Prostate gland (tissue), 2 donors: ENCODE measurements around the gene NOC4L. TPM values are rescaled to one million over a fixed set of nuclear protein-coding genes. Genes with fewer than 3 reads are reported as not detected.

ENCODE experiments used
- DNase-seq: peaks from one replicate; pipeline ENCODE4 v3.0.0-alpha.2; 2019; ENCODE audit warnings: low spot score
- H3K27ac ChIP-seq, 2 donors: fragments of 200-600 bp; sonication (generic); 2 replicates each; pipeline ENCODE4 v1.5.1; 2017 to 2019
- H3K27me3 ChIP-seq: fragments of 200-600 bp; sonication (generic); replicated peaks from 2 replicates; pipeline ENCODE4 v1.5.1; 2019; ENCODE audit not compliant: insufficient read depth
- H3K36me3 ChIP-seq, 2 donors: fragments of 200-600 bp; sonication (generic); 1 replicate in 1 of 2; 2 replicates in 1 of 2; pipeline versions ENCODE4 v1.5.1 to v1.8.1; 2017 to 2019
- H3K4me1 ChIP-seq: fragments of 200-600 bp; sonication (generic); replicated peaks from 2 replicates; pipeline ENCODE4 v1.5.1; 2019
- H3K4me3 ChIP-seq, 2 donors: fragments of 200-600 bp; sonication (generic); 2 replicates each; pipeline ENCODE4 v1.5.1; 2017 to 2019
- H3K9me3 ChIP-seq: fragments of 200-600 bp; sonication (generic); 2 replicates; pipeline ENCODE4 v1.5.1; 2017
- POLR2A ChIP-seq: fragments of 450-650 bp; IDR thresholded peaks from one replicate; pipeline ENCODE4 v1.6.1; 2016; ENCODE audit warnings: antibody characterized with exemption, mild to moderate bottlenecking
- POLR2AphosphoS5 ChIP-seq: sonication (generic); formaldehyde crosslinking; IDR thresholded peaks from one replicate; pipeline ENCODE4 v1.6.1; 2017; ENCODE audit warnings: antibody characterized with exemption
- WGBS: methylation state at CpG from one replicate; pipeline ENCODE4 v1.1.5; 2018; 5-methylcytosine and 5-hydroxymethylcytosine counted together
- intact Hi-C: fragments of 100-400 bp; cut with DNase I; formaldehyde crosslinking; loops from one replicate; pipeline ENCODE4 v1.14.2; 2022
- total RNA-seq, 2 donors: library from RNA; depleted of rRNA; stranded (reverse); fragments of >200 nt; gene quantifications; one replicate each; pipeline ENCODE4 v1.1.0, GENCODE V29; 2016
- TF ChIP-seq, protein P1 (sequence below), 4 experiments: fragments of 200-600 bp in 2 of 4; fragments of 450-650 bp in 2 of 4; sonication (generic) in 2 of 4; IDR thresholded peaks; 1 replicate in 3 of 4; 2 replicates in 1 of 4; pipeline ENCODE4 v1.5.1; 2016 to 2019; ENCODE audit warnings: antibody characterized with exemption in 4 of 4, mild to moderate bottlenecking in 2 of 4, moderate library complexity in 2 of 4

NOC4L gene
- total RNA-seq, 2 donors from 2014 or later, result 12.4 to 32.5 TPM

- intact Hi-C loops, result loop anchor here (10.0 kb wide), 4 partner anchors 218 to 458 kb away; partner anchors contain the start of genes LRCOL1 and P2RX2
- WGBS, result 88% methylated on average over 8 of the region's 8 CpGs
- no peaks in the 10 kb centered on the region for H3K9me3 ChIP-seq
- H3K4me1 ChIP-seq, result no peaks in the 10 kb centered on the region
- H3K27me3 ChIP-seq, result no peaks in the 10 kb centered on the region
- H3K4me3 ChIP-seq, result no peak overlapping the region
- H3K36me3 ChIP-seq, result no peaks in the 10 kb centered on the region
- no peak overlapping the region for H3K27ac ChIP-seq
- TF ChIP-seq POLR2AphosphoS5 (no peak), POLR2A (no peak)
- TF ChIP-seq, protein P1, sequence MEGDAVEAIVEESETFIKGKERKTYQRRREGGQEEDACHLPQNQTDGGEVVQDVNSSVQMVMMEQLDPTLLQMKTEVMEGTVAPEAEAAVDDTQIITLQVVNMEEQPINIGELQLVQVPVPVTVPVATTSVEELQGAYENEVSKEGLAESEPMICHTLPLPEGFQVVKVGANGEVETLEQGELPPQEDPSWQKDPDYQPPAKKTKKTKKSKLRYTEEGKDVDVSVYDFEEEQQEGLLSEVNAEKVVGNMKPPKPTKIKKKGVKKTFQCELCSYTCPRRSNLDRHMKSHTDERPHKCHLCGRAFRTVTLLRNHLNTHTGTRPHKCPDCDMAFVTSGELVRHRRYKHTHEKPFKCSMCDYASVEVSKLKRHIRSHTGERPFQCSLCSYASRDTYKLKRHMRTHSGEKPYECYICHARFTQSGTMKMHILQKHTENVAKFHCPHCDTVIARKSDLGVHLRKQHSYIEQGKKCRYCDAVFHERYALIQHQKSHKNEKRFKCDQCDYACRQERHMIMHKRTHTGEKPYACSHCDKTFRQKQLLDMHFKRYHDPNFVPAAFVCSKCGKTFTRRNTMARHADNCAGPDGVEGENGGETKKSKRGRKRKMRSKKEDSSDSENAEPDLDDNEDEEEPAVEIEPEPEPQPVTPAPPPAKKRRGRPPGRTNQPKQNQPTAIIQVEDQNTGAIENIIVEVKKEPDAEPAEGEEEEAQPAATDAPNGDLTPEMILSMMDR (IDR thresholded peaks at IDR 0.05), result no peak
- DNase-seq, result no peak
These were observed 12.5 kb downstream of the NOC4L start for GRCh38 chr12:132156573-132157325.

- Histone ChIP-seq H3K27me3 (no peaks in the 10 kb centered on the region), H3K27ac (no peak overlapping the region), H3K36me3 (no peaks in the 10 kb centered on the region), H3K4me3 (no peak overlapping the region), H3K4me1 (no peaks in the 10 kb centered on the region), H3K9me3 (no peaks in the 10 kb centered on the region)
- intact Hi-C loops, result loop anchor here (10.0 kb wide), 4 partner anchors 217 to 457 kb away; partner anchors contain the start of genes LRCOL1 and P2RX2
- 95% methylated on average over 5 of the region's 5 CpGs for WGBS
- no peak for DNase-seq
- TF ChIP-seq POLR2A (no peak), POLR2AphosphoS5 (no peak)
- TF ChIP-seq, protein P1 (IDR thresholded peaks at IDR 0.05), result no peak
These were observed 13.6 kb downstream of the NOC4L start for GRCh38 chr12:132157733-132158409.

DNA sequence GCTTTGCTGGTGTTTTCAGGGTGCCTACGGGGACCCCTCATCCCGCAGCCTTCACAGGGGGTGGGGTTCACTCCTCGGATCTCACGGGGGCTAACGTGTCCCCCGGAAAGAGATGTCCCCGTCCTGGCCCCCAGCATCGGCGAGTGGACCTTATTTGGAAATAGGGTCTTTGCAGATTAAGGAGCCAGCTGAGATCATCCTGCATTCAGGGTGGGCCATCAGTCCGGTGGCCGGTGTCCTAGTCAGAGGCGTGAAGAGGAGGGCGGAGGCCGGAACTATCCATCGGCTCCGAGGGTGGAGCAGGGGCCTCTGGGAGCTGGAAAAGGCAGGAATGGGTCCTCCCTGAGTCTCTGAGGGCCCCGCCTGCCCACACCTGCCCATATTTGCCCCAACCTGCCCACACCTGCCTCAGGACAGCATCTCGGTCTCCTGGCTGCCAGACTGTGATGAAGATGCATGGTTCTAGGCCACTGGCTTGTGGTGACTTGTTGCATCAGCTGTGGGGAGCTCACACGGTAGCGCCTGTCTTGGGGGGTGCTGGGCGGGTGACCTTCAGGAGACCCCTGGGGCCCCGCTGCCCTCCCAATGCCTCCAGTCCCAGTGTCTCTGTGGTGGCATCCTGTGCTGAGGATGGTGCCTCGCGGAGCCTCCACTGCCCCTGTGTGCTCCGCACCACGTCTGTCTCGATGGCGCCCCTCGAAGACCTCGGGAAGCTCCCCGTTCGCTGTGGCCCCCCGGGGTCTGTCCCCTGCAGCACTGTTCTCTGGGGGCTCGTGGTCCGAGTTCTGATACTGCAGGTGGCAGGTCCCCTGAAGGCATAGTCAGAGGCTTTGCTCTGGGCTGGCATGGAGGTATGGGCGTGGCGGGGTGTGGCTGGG, 14.7 kb downstream of the NOC4L start:
- no peaks in the 10 kb centered on the region for H3K36me3 ChIP-seq
- H3K27me3 ChIP-seq, result peaks cover 4% of the 10 kb centered on the region
- DNase-seq, result no peak
- no peaks in the 10 kb centered on the region for H3K9me3 ChIP-seq
- intact Hi-C loops, result loop anchor here (10.0 kb wide), 4 partner anchors 216 to 456 kb away; partner anchors contain the start of genes LRCOL1 and P2RX2
- no peak overlapping the region for H3K4me3 ChIP-seq
- no peak overlapping the region for H3K27ac ChIP-seq
- TF ChIP-seq POLR2A (no peak), POLR2AphosphoS5 (no peak)
- TF ChIP-seq, protein P1 (IDR thresholded peaks at IDR 0.05), result no peak
- 82% methylated on average over 37 of the region's 37 CpGs for WGBS
- H3K4me1 ChIP-seq, result no peaks in the 10 kb centered on the region

DNA sequence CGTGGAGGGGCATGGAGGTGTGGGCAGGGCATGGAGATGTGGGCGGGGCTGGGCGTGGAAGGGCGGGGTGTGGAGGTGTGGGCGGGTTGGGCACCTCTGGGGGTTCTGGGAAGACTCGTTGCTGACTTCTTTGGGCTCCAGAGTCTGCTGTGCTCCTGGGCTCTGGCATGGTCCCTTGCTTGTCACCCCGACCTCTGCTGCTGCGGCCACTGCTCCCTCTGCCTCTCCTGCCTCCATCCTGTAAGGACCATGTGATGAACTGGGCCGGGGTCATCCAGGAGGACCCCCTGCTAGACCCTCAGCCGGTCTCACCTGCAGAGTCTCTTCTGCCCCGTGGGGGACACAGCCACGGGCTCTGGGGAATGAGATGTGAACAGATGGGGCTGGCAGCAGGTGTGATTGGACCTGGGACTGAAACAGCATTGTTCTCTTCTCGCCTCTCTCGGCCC, 15.3 kb downstream of the NOC4L start:
- H3K4me3 ChIP-seq, result no peak overlapping the region
- intact Hi-C loops, result loop anchor here (10.0 kb wide), 4 partner anchors 215 to 455 kb away; partner anchors contain the start of genes LRCOL1 and P2RX2
- DNase-seq, result no peak
- H3K27me3 ChIP-seq, result peaks cover 4% of the 10 kb centered on the region
- no peaks in the 10 kb centered on the region for H3K36me3 ChIP-seq
- no peak overlapping the region for H3K27ac ChIP-seq
- TF ChIP-seq POLR2A, result no peak
- H3K4me1 ChIP-seq, result no peaks in the 10 kb centered on the region
- H3K9me3 ChIP-seq, result no peaks in the 10 kb centered on the region
- WGBS, result 80% methylated on average over 14 of the region's 14 CpGs

DNA sequence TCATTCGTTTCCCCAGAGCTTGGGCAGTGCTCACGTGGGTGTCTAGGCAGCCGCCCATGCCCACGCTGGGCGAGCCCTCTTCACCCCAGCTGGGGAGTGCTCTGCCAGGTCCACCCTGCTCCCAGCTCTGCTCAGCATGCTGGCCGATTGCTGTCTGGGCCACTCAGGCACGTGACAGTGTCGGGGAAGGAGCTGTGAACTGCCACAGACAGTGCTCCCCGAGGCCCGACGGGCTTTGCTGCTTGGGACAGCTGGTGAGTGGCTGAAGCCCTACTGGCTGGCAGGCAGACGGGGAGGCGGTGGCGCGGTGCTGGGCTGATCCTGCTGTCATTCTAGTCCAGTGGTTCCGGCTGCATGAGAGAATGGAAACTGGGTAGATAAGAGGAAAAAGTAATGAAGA, 15.8 kb downstream of the NOC4L start:
- 89% methylated on average over 16 of the region's 16 CpGs for WGBS
- DNase-seq, result no peak
- H3K9me3 ChIP-seq, result no peaks in the 10 kb centered on the region
- TF ChIP-seq, protein P1 (IDR thresholded peaks at IDR 0.05), result no peak
- no peak for TF ChIP-seq POLR2A
- H3K27ac ChIP-seq, result no peak overlapping the region
- H3K27me3 ChIP-seq, result peaks cover 4% of the 10 kb centered on the region
- no peaks in the 10 kb centered on the region for H3K4me1 ChIP-seq
- no peak overlapping the region for H3K4me3 ChIP-seq
- intact Hi-C loops, result no loop called here
- H3K36me3 ChIP-seq, result no peaks in the 10 kb centered on the region
